Pons (tissue), 1 donor: ENCODE measurements around the gene CFAP161.
A peak's percentile ranks its signal among the peaks of the same experiment; 100 is the strongest.
"Not testable (repeated sequence)": the region's sequence is repeated elsewhere in the genome, so short reads cannot be mapped to it uniquely, and the experiment has no call there.

Experiments
- DNase-seq: peaks from one replicate; pipeline ENCODE4 v3.0.0-alpha.2; 2016; ENCODE audit warnings: low spot score

CFAP161 gene

GRCh38 chr15:81107889-81108288 lies 26.2 kb upstream of the CFAP161 start:
- DNase-seq: no peak

- peak; percentile 49 for DNase-seq
Measured at GRCh38 chr15:81108427-81108826, 25.6 kb upstream of the CFAP161 start.

- DNase-seq: no peak
Measured at GRCh38 chr15:81111018-81111417, 23.1 kb upstream of the CFAP161 start.

GRCh38 chr15:81111510-81112470 lies 22.3 kb upstream of the CFAP161 start:
- DNase-seq: no peak

GRCh38 chr15:81113204-81113657 lies 20.8 kb upstream of the CFAP161 start:
- DNase-seq: no peak

GRCh38 chr15:81113861-81114291 lies 20.2 kb upstream of the CFAP161 start:
- no peak for DNase-seq

- DNase-seq: no peak
Measured at GRCh38 chr15:81115054-81115939, 18.8 kb upstream of the CFAP161 start.

GRCh38 chr15:81117136-81117535 lies 16.9 kb upstream of the CFAP161 start:
- no peak for DNase-seq

- DNase-seq: no peak
Measured at GRCh38 chr15:81117581-81117980, 16.5 kb upstream of the CFAP161 start.

GRCh38 chr15:81118361-81118760 lies 15.7 kb upstream of the CFAP161 start:
- DNase-seq: no peak

GRCh38 chr15:81120069-81120468 lies 14.0 kb upstream of the CFAP161 start:
- DNase-seq: no peak

- DNase-seq: no peak
Measured at GRCh38 chr15:81126892-81127291, 7.2 kb upstream of the CFAP161 start.

GRCh38 chr15:81141478-81141877 lies 7.4 kb downstream of the CFAP161 start:
- not testable (repeated sequence) for DNase-seq

- DNase-seq: peak; percentile 36
Measured at GRCh38 chr15:81146006-81146405, 11.9 kb downstream of the CFAP161 start.

- no peak for DNase-seq
Measured at GRCh38 chr15:81146466-81146865, 12.4 kb downstream of the CFAP161 start.

- DNase-seq: no peak
Measured at GRCh38 chr15:81151389-81151788, 17.3 kb downstream of the CFAP161 start.

GRCh38 chr15:81152339-81152738 lies 18.3 kb downstream of the CFAP161 start:
- no peak for DNase-seq

GRCh38 chr15:81152799-81153198 lies 18.7 kb downstream of the CFAP161 start:
- no peak for DNase-seq

GRCh38 chr15:81155375-81156218 lies 21.5 kb downstream of the CFAP161 start:
- DNase-seq: peak; percentile 66

- DNase-seq: no peak
Measured at GRCh38 chr15:81156324-81156723, 22.3 kb downstream of the CFAP161 start.

GRCh38 chr15:81157195-81157938 lies 23.3 kb downstream of the CFAP161 start:
- no peak for DNase-seq
